Gastroesophageal sphincter (tissue), 3 donors: Measurements from ENCODE around the gene HNRNPA3.

Source experiments
- POLR2A ChIP-seq, 2 donors: fragments of 450-650 bp; IDR thresholded peaks; one replicate each; pipeline ENCODE4 v1.6.1; 2017; ENCODE audit warnings: antibody characterized with exemption in 2 of 2, mild to moderate bottlenecking in 2 of 2, moderate library complexity in 1 of 2
- TF ChIP-seq, protein P1 (sequence below), 4 experiments: fragments of 200-600 bp in 2 of 4; fragments of 450-650 bp in 2 of 4; sonication (generic) in 1 of 4; IDR thresholded peaks; one replicate each; pipeline ENCODE4 v1.5.1; 2017 to 2019; ENCODE audit warnings: antibody characterized with exemption in 4 of 4, mild to moderate bottlenecking in 2 of 4, moderate library complexity in 2 of 4

DNA sequence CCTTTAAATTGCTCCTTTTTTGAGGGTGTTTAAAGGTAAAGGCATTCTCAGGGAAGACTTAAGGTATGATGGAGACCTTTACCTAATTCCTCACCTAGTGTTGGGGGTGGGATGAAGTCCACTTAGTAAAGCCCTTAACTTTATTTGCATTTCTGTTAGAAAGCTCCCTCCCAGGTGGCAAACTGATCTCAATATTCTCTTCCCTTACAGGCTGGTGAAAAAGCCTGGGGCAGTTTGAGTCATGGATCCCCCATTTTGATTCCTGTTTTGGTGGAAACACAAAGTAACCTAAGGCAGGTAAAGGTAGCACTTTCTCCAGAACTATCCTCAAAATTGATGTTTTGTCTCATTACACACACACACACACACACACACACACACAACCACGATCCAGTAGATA is 33.8 kb upstream of the HNRNPA3 start:
- TF ChIP-seq, protein P1, sequence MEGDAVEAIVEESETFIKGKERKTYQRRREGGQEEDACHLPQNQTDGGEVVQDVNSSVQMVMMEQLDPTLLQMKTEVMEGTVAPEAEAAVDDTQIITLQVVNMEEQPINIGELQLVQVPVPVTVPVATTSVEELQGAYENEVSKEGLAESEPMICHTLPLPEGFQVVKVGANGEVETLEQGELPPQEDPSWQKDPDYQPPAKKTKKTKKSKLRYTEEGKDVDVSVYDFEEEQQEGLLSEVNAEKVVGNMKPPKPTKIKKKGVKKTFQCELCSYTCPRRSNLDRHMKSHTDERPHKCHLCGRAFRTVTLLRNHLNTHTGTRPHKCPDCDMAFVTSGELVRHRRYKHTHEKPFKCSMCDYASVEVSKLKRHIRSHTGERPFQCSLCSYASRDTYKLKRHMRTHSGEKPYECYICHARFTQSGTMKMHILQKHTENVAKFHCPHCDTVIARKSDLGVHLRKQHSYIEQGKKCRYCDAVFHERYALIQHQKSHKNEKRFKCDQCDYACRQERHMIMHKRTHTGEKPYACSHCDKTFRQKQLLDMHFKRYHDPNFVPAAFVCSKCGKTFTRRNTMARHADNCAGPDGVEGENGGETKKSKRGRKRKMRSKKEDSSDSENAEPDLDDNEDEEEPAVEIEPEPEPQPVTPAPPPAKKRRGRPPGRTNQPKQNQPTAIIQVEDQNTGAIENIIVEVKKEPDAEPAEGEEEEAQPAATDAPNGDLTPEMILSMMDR (IDR thresholded peaks at IDR 0.05) = no peak
- TF ChIP-seq POLR2A (IDR thresholded peaks at IDR 0.05) = no peak
